SK-N-SH treated with all-trans-retinoic acid at 6 μM for 48 hours (cell line): ENCODE data around the gene R3HDM4.
"Not testable (repeated sequence)": the region's sequence is repeated elsewhere in the genome, so short reads cannot be mapped to it uniquely, and the experiment has no call there.

ENCODE experiments used
- CSDC2 ChIP-seq: fragments of 250-450 bp; sonication (Bioruptor Pico); IDR thresholded peaks from 2 replicates; pipeline ENCODE4 v1.5.0; 2020; ENCODE audit warnings: mild to moderate bottlenecking, moderate library complexity
- ESRRG ChIP-seq: fragments of 250-450 bp; sonication (Bioruptor Pico); IDR thresholded peaks from 2 replicates; pipeline ENCODE4 v1.6.1; 2021; ENCODE audit warnings: mild to moderate bottlenecking
- GLIS3 ChIP-seq: fragments of 250-450 bp; sonication (Bioruptor Pico); IDR thresholded peaks from 2 replicates; pipeline ENCODE4 v1.5.0; 2020; ENCODE audit warnings: mild to moderate bottlenecking, moderate library complexity
- RARB ChIP-seq: fragments of 250-450 bp; sonication (Bioruptor Pico); IDR thresholded peaks from 2 replicates; pipeline ENCODE4 v1.8.0; 2021; ENCODE audit warnings: mild to moderate bottlenecking, moderate library complexity
- SNAI2 ChIP-seq: fragments of 250-450 bp; sonication (Bioruptor Pico); IDR thresholded peaks from 2 replicates; pipeline ENCODE4 v1.5.0; 2020; ENCODE audit warnings: mild to moderate bottlenecking, moderate library complexity
- ZFP3 ChIP-seq: fragments of 250-450 bp; sonication (Bioruptor Pico); IDR thresholded peaks from 2 replicates; pipeline ENCODE4 v1.5.0; 2020; ENCODE audit warnings: mild to moderate bottlenecking, moderate library complexity
- ZFP30 ChIP-seq: fragments of 450-650 bp; formaldehyde crosslinking; IDR thresholded peaks from 2 replicates; pipeline ENCODE4 v1.5.0; 2022; ENCODE audit warnings: mild to moderate bottlenecking, moderate library complexity
- ZNF565 ChIP-seq: fragments of 450-650 bp; formaldehyde crosslinking; conservative IDR thresholded peaks from 2 replicates; pipeline ENCODE4 v1.5.0; 2020; ENCODE audit warnings: low read depth, mild to moderate bottlenecking, moderate library complexity
- TF ChIP-seq, protein P1 (sequence below): fragments of 250-450 bp; sonication (Bioruptor Pico); IDR thresholded peaks from 2 replicates; pipeline ENCODE4 v1.8.0; 2020; ENCODE audit warnings: mild to moderate bottlenecking, moderate library complexity, borderline replicate concordance

GRCh38 chr19:891421-892200 lies 21.4 kb downstream of the R3HDM4 start:
- TF ChIP-seq, protein P1, sequence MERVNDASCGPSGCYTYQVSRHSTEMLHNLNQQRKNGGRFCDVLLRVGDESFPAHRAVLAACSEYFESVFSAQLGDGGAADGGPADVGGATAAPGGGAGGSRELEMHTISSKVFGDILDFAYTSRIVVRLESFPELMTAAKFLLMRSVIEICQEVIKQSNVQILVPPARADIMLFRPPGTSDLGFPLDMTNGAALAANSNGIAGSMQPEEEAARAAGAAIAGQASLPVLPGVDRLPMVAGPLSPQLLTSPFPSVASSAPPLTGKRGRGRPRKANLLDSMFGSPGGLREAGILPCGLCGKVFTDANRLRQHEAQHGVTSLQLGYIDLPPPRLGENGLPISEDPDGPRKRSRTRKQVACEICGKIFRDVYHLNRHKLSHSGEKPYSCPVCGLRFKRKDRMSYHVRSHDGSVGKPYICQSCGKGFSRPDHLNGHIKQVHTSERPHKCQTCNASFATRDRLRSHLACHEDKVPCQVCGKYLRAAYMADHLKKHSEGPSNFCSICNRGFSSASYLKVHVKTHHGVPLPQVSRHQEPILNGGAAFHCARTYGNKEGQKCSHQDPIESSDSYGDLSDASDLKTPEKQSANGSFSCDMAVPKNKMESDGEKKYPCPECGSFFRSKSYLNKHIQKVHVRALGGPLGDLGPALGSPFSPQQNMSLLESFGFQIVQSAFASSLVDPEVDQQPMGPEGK (CRISPR knock-in tag), result not testable (repeated sequence)
- not testable (repeated sequence) for TF ChIP-seq ZFP3 (CRISPR knock-in tag); ZNF565; SNAI2 (CRISPR knock-in tag); CSDC2 (CRISPR knock-in tag); RARB (CRISPR knock-in tag); GLIS3; ESRRG; ZFP30 (CRISPR knock-in tag)
